H1 (cell line): ENCODE measurements around the gene TRABD2B. TPM values are rescaled to one million over a fixed set of nuclear protein-coding genes. Genes with fewer than 3 reads are reported as not detected.

Experiments
- BACH1 ChIP-seq: IDR thresholded peaks from 2 replicates; pipeline ENCODE4 v1.6.1; 2012; ENCODE audit warnings: low read length, improper control_type of control experiment
- HDAC6 ChIP-seq: IDR thresholded peaks from one replicate; pipeline ENCODE4 v1.7.1; 2012; ENCODE audit warnings: low read depth, mild to moderate bottlenecking, inconsistent platforms, low read length, moderate library complexity
- PHF8 ChIP-seq: fragments of 200-600 bp; sonication (generic); conservative IDR thresholded peaks from 2 replicates; pipeline ENCODE4 v1.7.1; 2012; ENCODE audit warnings: low read depth, mild to moderate bottlenecking, inconsistent platforms, low read length, moderate library complexity
- POU5F1 ChIP-seq: IDR thresholded peaks from 2 replicates; pipeline ENCODE4 v1.6.1; 2011; ENCODE audit warnings: low read depth, mild to moderate bottlenecking, low read length, moderate library complexity
- SP1 ChIP-seq: IDR thresholded peaks from 2 replicates; pipeline ENCODE4 v1.6.1; 2011; ENCODE audit warnings: low read depth, low read length
- polyA plus RNA-seq, 7 experiments: library from polyadenylated mRNA; depleted of rRNA in 3 of 7; stranded (reverse) in 5 of 7; unstranded in 2 of 7; fragments of >200 nt in 5 of 7; fragments of 200-250 nt in 2 of 7; gene quantifications; 1 replicate in 5 of 7; 2 replicates in 1 of 7; 4 replicates in 1 of 7; pipeline versions ENCODE4 v1.2.1 to v1.2.3, GENCODE V29; 2011 to 2013; ENCODE audit warnings: missing spikeins in 2 of 7, mixed read lengths in 2 of 7
- total RNA-seq: library from RNA; stranded (reverse); fragmentation: NEBNext Ultra II Directional; extraction: Animal tissue kit (Norgen Biotek cat#: 25700); gene quantifications from 2 replicates; pipeline ENCODE4 v1.2.1, GENCODE V29; 2021

Gene TRABD2B
- total and polyA plus RNA-seq, 2 of the 8 experiments (the other 6 are each of a cell fraction or from before 2014, with no cell fraction given) = 0.95 to 3.4 TPM

DNA sequence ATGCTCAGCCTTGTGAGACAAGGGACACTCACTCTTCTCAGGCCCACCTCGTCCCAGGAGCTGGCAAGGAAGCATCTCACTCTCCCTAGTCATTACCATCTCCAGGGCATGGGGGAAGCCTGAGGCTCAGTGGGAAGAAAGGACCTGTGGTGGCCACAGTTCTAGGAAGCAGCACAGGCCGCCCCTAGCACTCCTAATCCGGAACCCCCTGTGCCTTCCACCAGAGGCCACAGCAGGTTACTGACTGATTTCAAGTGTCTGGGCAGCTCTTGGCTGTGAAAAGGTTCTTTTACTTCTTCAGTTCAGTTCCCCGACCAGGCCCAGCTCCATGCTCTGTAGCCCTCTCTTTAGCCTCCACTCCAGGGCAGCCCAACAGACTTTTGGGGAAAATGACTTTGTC, 84.4 kb downstream of the TRABD2B start (continued):
- no peak for TF ChIP-seq PHF8
- TF ChIP-seq BACH1 = no peak
- TF ChIP-seq HDAC6 = no peak
- TF ChIP-seq POU5F1 = no peak
- no peak for TF ChIP-seq SP1
